Bronchial epithelial cell (primary cell): Measurements from ENCODE around the gene SH2B2. TPM values are rescaled to one million over a fixed set of nuclear protein-coding genes. Genes with fewer than 3 reads are reported as not detected.
"Not testable (repeated sequence)": the region's sequence is repeated elsewhere in the genome, so short reads cannot be mapped to it uniquely, and the experiment has no call there.

Source experiments
- DNase-seq: peaks from one replicate; pipeline ENCODE4 v3.0.0-alpha.2; 2010; ENCODE audit warnings: low read depth
- FAIRE-seq: peaks from 2 replicates; lab custom pipeline; 2011; peaks lifted over from hg19 to GRCh38; lab: Jason Lieb, UNC
- H3K27me3 ChIP-seq: 2 replicates; pipeline ENCODE4 v1.5.1; 2011; ENCODE audit warnings: low read length; ENCODE audit not compliant: control insufficient read depth, insufficient read depth
- H3K36me3 ChIP-seq: 2 replicates; pipeline ENCODE4 v1.5.1; 2011; ENCODE audit warnings: low read length; ENCODE audit not compliant: control insufficient read depth, insufficient read depth
- H3K4me3 ChIP-seq: 2 replicates; pipeline ENCODE4 v1.5.1; 2011; ENCODE audit warnings: mild to moderate bottlenecking, low read depth, low read length, control low read depth
- total RNA-seq: library from RNA; depleted of rRNA; stranded (reverse); fragments of >200 nt; gene quantifications from 2 replicates; pipeline ENCODE4 v1.2.1, GENCODE V29; 2014
- TF ChIP-seq, protein P1 (sequence below): IDR thresholded peaks from 2 replicates; pipeline ENCODE4 v1.5.1; 2011; ENCODE audit warnings: mild to moderate bottlenecking, moderate library complexity, low read length, control low read depth, inconsistent platforms; ENCODE audit not compliant: insufficient read depth, severe bottlenecking

SH2B2 gene
- total RNA-seq, 1 donor from 2014 or later, result 1.8 TPM

DNA sequence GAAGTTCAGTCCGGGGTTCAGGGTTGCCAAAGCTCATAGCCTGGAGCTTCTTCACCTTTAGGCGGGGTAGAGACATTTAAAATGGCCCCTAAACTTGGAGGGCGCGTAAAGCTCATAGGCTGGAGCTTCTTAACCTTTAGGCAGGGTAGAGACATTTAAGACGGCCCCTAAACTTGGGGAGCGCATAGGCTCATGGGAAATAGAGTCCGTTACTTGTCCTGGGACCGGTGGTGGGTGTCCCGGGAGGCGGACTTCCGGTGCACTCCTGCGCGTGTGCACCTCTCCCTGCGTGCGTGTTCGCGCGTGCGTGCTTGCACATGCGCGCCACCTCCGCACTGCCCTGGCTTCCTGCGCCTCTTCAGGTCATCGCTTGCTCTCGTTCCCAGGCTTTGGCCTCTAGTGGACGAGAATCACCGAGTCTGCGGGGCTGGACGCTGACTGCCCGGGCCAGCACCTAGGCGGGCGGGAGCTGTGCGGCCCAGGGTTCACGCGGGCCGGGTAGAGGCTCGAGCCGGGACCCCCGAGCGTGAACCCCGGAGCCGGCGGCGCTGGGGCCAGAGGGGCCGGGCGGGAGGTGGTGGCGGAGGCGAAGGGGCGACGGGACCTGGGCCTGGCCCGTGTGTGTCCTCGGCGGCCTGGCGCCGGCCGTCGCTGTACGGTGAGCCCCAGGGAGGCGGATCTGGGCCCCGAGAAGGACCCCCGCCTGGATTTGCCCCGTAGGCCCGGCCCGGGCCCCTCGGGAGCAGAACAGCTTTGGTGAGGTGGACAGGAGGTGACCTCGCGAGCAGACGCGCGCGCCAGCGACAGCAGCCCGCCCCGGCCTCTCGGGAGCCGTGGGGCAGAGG, 77.1 kb downstream of the SH2B2 start:
- H3K4me3 ChIP-seq, result peak overlapping the region; percentile 68
- TF ChIP-seq, protein P1, sequence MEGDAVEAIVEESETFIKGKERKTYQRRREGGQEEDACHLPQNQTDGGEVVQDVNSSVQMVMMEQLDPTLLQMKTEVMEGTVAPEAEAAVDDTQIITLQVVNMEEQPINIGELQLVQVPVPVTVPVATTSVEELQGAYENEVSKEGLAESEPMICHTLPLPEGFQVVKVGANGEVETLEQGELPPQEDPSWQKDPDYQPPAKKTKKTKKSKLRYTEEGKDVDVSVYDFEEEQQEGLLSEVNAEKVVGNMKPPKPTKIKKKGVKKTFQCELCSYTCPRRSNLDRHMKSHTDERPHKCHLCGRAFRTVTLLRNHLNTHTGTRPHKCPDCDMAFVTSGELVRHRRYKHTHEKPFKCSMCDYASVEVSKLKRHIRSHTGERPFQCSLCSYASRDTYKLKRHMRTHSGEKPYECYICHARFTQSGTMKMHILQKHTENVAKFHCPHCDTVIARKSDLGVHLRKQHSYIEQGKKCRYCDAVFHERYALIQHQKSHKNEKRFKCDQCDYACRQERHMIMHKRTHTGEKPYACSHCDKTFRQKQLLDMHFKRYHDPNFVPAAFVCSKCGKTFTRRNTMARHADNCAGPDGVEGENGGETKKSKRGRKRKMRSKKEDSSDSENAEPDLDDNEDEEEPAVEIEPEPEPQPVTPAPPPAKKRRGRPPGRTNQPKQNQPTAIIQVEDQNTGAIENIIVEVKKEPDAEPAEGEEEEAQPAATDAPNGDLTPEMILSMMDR, result peak; percentile 25
- peak; percentile 94 for DNase-seq
- FAIRE-seq, H3K36me3 ChIP-seq, H3K27me3 ChIP-seq: not testable (repeated sequence)

DNA sequence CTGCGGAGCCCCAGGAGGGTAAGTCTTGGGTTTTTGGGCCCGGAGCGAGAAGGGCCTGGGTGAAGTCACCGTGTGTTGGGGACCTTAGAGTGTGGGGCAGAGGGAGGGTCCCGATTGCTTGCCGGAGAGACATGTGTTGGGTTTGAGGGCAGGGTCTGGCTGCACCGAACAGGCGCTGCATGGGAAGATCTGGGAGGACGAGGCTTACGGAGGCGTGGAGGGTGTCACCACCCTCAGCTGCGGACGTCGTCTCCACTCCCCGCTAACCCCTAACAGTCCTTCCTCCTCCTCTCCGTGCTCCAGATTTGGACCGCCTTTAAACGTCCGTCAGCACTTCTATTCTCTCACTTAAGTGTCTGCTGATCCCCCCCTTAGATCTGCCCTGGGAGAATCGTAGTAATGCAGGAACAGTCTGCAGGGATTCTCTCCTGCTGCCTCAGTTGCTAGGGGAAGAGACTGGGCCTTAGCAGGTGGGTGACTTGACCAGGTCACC, 77.8 kb downstream of the SH2B2 start:
- not testable (repeated sequence) for DNase-seq, H3K36me3 ChIP-seq, H3K27me3 ChIP-seq, FAIRE-seq
- H3K4me3 ChIP-seq, result peak overlapping the region; percentile 68

DNA sequence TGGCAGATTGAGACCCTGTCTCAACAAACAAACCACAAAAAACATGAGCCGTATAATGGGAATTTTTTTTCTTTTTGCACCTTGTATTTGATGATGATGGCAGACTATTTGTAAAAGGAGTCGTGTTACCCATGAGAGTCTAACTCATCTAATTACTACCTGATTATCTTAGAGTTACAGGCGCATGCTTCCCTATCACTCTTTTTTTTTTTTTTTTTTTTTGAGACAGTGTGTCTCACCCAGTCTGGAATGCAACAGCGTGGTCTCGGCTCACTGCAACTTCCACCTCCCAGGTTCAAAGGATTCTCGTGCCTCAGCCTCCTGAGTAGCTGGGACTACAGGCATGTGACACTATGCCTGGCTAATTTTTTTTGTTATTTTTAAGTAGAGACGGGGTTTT, 78.7 kb downstream of the SH2B2 start:
- H3K36me3 ChIP-seq, DNase-seq, H3K4me3 ChIP-seq, FAIRE-seq, H3K27me3 ChIP-seq: not testable (repeated sequence)

DNA sequence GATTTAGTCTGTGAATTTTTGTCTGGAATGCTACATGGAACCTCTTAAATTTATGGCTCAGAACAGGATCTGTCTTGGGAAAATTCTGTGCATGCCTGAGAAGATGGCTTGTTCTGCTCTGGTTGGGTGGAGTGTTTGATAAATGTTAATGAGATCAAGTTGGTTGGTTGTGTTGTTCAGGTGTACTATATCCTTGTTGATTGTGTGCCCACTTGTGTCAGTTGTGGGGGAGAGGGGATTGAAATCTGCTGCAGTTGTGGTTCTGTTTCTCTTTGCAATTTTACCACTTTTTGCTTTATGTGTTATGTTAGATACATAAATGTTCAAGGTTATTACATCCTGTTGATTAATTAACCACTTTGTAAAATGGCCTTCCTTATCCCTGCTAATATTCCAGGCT, 83.4 kb downstream of the SH2B2 start:
- not testable (repeated sequence) for DNase-seq, H3K36me3 ChIP-seq, H3K27me3 ChIP-seq, H3K4me3 ChIP-seq, FAIRE-seq

Other genes starting within 250 kb of the SH2B2 start
- gene SPDYE6, start 69.6 kb downstream of the SH2B2 start, total RNA-seq, result under 0.01 TPM in 1 of 2 replicates, not detected in the other
- gene PRKRIP1, start 109.5 kb downstream of the SH2B2 start, total RNA-seq, result 14.7 and 18.2 TPM in 2 replicates
- 4.7 and 6.9 TPM in 2 replicates for gene ORAI2, start 146.7 kb downstream of the SH2B2 start, total RNA-seq
- 8.7 and 10.0 TPM in 2 replicates for gene ALKBH4, start 178.0 kb downstream of the SH2B2 start, total RNA-seq
- 21.1 and 25.3 TPM in 2 replicates for gene LRWD1, start 178.1 kb downstream of the SH2B2 start, total RNA-seq
- 24.5 and 50.1 TPM in 2 replicates for gene POLR2J, start 192.1 kb downstream of the SH2B2 start, total RNA-seq
- 0.79 and 1.2 TPM in 2 replicates for gene RASA4B, start 230.9 kb downstream of the SH2B2 start, total RNA-seq